B cell (primary cell): ENCODE data around the gene VWA1. TPM values are rescaled to one million over a fixed set of nuclear protein-coding genes. Genes with fewer than 3 reads are reported as not detected.
A peak's percentile ranks its signal among the peaks of the same experiment; 100 is the strongest.
"Not testable (repeated sequence)": the region's sequence is repeated elsewhere in the genome, so short reads cannot be mapped to it uniquely, and the experiment has no call there.

Source experiments
- ATAC-seq: fragments of 200-7000 bp; cut with Tn5 transposase; one replicate; pipeline ENCODE4 v1.10.0; 2021; ENCODE audit warnings: low read depth, mild to moderate bottlenecking, moderate number of reproducible peaks, moderate library complexity
- CTCF ChIA-PET: fragments of 350-600 bp; sonication (Branson Sonifier 250); formaldehyde crosslinking; loops from one replicate; lab custom pipeline; 2021; ENCODE audit warnings: antibody characterized with exemption, inconsistent platforms; lab: Charles Lee
- POLR2A ChIA-PET: fragments of 350-600 bp; sonication (Branson Sonifier 250); formaldehyde crosslinking; loops from one replicate; lab custom pipeline; 2021; ENCODE audit warnings: antibody characterized with exemption; lab: Charles Lee
- DNase-seq: peaks from one replicate; pipeline ENCODE4 v3.0.0; 2013
- H2AFZ ChIP-seq: 2 replicates; pipeline ENCODE4 v1.6.1; 2012; ENCODE audit warnings: mild to moderate bottlenecking, low read depth, low read length; ENCODE audit not compliant: insufficient read depth, poor library complexity, severe bottlenecking
- H3K27ac ChIP-seq, 2 donors: 1 replicate in 1 of 2; 2 replicates in 1 of 2; pipeline ENCODE4 v1.5.1; 2012 to 2013; ENCODE audit warnings: low read length in 2 of 2, mild to moderate bottlenecking in 2 of 2, moderate library complexity in 1 of 2
- H3K27me3 ChIP-seq, 4 experiments: fragments of 200-600 bp in 1 of 4; sonication (generic) in 1 of 4; replicated peaks in 1 of 4; 1 replicate in 2 of 4; 2 replicates in 2 of 4; pipeline versions ENCODE4 v1.6.1 to v1.7.0; 2013 to 2016; ENCODE audit warnings: low read length in 3 of 4, mild to moderate bottlenecking in 2 of 4, mixed read lengths in 1 of 4, moderate library complexity in 1 of 4; ENCODE audit not compliant: insufficient read depth in 4 of 4, control insufficient read depth in 3 of 4; ENCODE audit errors: control extremely low read depth in 1 of 4
- H3K36me3 ChIP-seq, 2 experiments: replicated peaks in 1 of 2; 1 replicate in 1 of 2; 2 replicates in 1 of 2; pipeline versions ENCODE4 v1.6.1 to v1.7.1; 2013; ENCODE audit warnings: low read length in 1 of 2; ENCODE audit not compliant: insufficient read depth in 2 of 2, control insufficient read depth in 1 of 2; ENCODE audit errors: control extremely low read depth in 1 of 2, extremely low read depth in 1 of 2
- H3K4me1 ChIP-seq, 2 donors: fragments of 200-600 bp in 1 of 2; sonication (generic) in 1 of 2; 1 replicate in 1 of 2; 2 replicates in 1 of 2; pipeline versions ENCODE4 v1.5.1 to v1.6.1; 2013 to 2017; ENCODE audit warnings: low read length in 2 of 2; ENCODE audit not compliant: control insufficient read depth in 2 of 2, insufficient read depth in 2 of 2
- H3K4me2 ChIP-seq: replicated peaks from 2 replicates; pipeline ENCODE3; 2012; ENCODE audit warnings: mild to moderate bottlenecking, low read depth, low read length; ENCODE audit not compliant: poor library complexity, severe bottlenecking
- H3K4me3 ChIP-seq, 5 experiments: fragments of 200-600 bp in 1 of 5; sonication (generic) in 1 of 5; 1 replicate in 3 of 5; 2 replicates in 2 of 5; pipeline versions ENCODE4 v1.5.1 to v1.7.0; 2011 to 2016; ENCODE audit warnings: low read length in 4 of 5, mild to moderate bottlenecking in 4 of 5, low read depth in 2 of 5, control low read depth in 1 of 5, moderate library complexity in 1 of 5; ENCODE audit not compliant: insufficient read depth in 1 of 5; ENCODE audit errors: control extremely low read depth in 1 of 5, extremely low read depth in 1 of 5
- H3K79me2 ChIP-seq: fragments of 200-600 bp; sonication (generic); one replicate; pipeline ENCODE4 v1.6.0; 2016; ENCODE audit warnings: low read length; ENCODE audit not compliant: control insufficient read depth, insufficient read depth
- H3K9ac ChIP-seq: fragments of 200-600 bp; sonication (generic); 2 replicates; pipeline ENCODE4 v1.6.1; 2017; ENCODE audit warnings: mild to moderate bottlenecking, low read length, moderate library complexity
- H3K9me3 ChIP-seq, 3 donors: one replicate each; pipeline versions ENCODE4 v1.6.1 to v1.7.1; 2013; ENCODE audit warnings: low read length in 2 of 3; ENCODE audit not compliant: control insufficient read depth in 2 of 3, insufficient read depth in 1 of 3; ENCODE audit errors: control extremely low read depth in 1 of 3
- H4K20me1 ChIP-seq: 2 replicates; pipeline ENCODE4 v1.6.0; 2012; ENCODE audit warnings: mild to moderate bottlenecking, low read length; ENCODE audit not compliant: insufficient read depth, control insufficient read depth, poor library complexity, severe bottlenecking
- H3K27ac Mint-ChIP-seq: one replicate; pipeline ENCODE4 v1.8.0; 2021; ENCODE audit warnings: mixed read lengths
- H3K27me3 Mint-ChIP-seq: one replicate; pipeline ENCODE4 v1.8.0; 2021; ENCODE audit warnings: mixed read lengths
- H3K4me1 Mint-ChIP-seq: one replicate; pipeline ENCODE4 v1.8.0; 2021; ENCODE audit warnings: mixed read lengths
- H3K4me3 Mint-ChIP-seq: one replicate; pipeline ENCODE4 v1.8.0; 2021; ENCODE audit warnings: mixed read lengths
- H3K9me3 Mint-ChIP-seq: one replicate; pipeline ENCODE4 v1.8.0; 2022; ENCODE audit warnings: mixed read lengths; ENCODE audit not compliant: insufficient read depth
- CTCF ChIP-seq: fragments of 200-600 bp; IDR thresholded peaks from one replicate; pipeline ENCODE4 v1.8.0; 2022; ENCODE audit warnings: antibody characterized with exemption, mild to moderate bottlenecking
- EZH2 ChIP-seq: IDR thresholded peaks from 2 replicates; pipeline ENCODE4 v1.6.1; 2012; ENCODE audit warnings: borderline replicate concordance, low read depth, mild to moderate bottlenecking, moderate library complexity, low read length; ENCODE audit not compliant: insufficient read depth, poor library complexity, severe bottlenecking
- whole genome bisulfite sequencing: methylation state at CpG from one replicate; pipeline ENCODE4 v1.1.5; 2013; ENCODE audit warnings: missing lambda C conversion rate; ENCODE audit not compliant: insufficient coverage; 5-methylcytosine and 5-hydroxymethylcytosine counted together
- intact Hi-C: fragments of 100-400 bp; cut with micrococcal nuclease; formaldehyde crosslinking; loops from one replicate; pipeline ENCODE4 v1.10.0; 2022
- polyA plus RNA-seq: library from polyadenylated mRNA; depleted of rRNA; stranded (reverse); fragments of >200 nt; gene quantifications from 2 replicates; pipeline ENCODE4 v1.2.3, GENCODE V29; 2012
- total RNA-seq, 2 donors: library from RNA; stranded (reverse); fragments of 120-200 nt in 1 of 2; gene quantifications; 1 replicate in 1 of 2; 2 replicates in 1 of 2; pipeline versions ENCODE4 v1.2.3 to v1.2.4, GENCODE V29; 2013 to 2022

Gene VWA1
- total and polyA plus RNA-seq, 2 donors (not counting 1 experiment from before 2014, with no cell fraction given), result 0.09 TPM; not detected in 1

GRCh38 chr1:1428174-1428573 is 7.3 kb upstream of the VWA1 start:
- peaks cover 3% of the 10 kb centered on the region for H3K4me1 Mint-ChIP-seq
- CTCF ChIA-PET, result interaction anchor here (2.3 kb wide), 1 partner anchor 13 kb away, joined by 9 read pairs; no protein-coding TSS in a partner anchor

GRCh38 chr1:1428967-1429366 is 6.5 kb upstream of the VWA1 start:
- H3K79me2 ChIP-seq, ATAC-seq, POLR2A ChIA-PET, H3K4me3 ChIP-seq, H3K9me3 Mint-ChIP-seq, H3K27ac ChIP-seq, H4K20me1 ChIP-seq, H3K9ac ChIP-seq, intact Hi-C loops, H3K4me3 Mint-ChIP-seq, DNase-seq, H3K4me2 ChIP-seq, H3K4me1 Mint-ChIP-seq, H3K27ac Mint-ChIP-seq, H2AFZ ChIP-seq, H3K36me3 ChIP-seq: not testable (repeated sequence)
- Histone ChIP-seq H3K9me3 (peaks cover 0 to 12% (median 0%) of the 10 kb centered on the region in 3 donors), H3K27me3 (peaks cover 0 to 42% (median 9%) of the 10 kb centered on the region in 4 experiments), H3K4me1 (peaks cover 8 to 13% of the 10 kb centered on the region in 2 donors)
- peaks cover 32% of the 10 kb centered on the region for H3K27me3 Mint-ChIP-seq
- 100% methylated on average over 2 of the region's 6 CpGs for WGBS
- CTCF ChIA-PET, result interaction anchor here (2.3 kb wide), 1 partner anchor 12 kb away, joined by 9 read pairs; no protein-coding TSS in a partner anchor

More at GRCh38 chr1:1428174-1428573, 7.3 kb upstream of the VWA1 start:
- no peak overlapping the region for H3K27ac Mint-ChIP-seq
- H3K79me2 ChIP-seq, result no peaks in the 10 kb centered on the region
- H3K27ac ChIP-seq, result no peak overlapping the region
- H3K27me3 ChIP-seq, result peaks cover 0 to 35% (median 5%) of the 10 kb centered on the region in 4 experiments
- TF ChIP-seq CTCF (no peak), EZH2 (no peak)
- 80% methylated on average over 19 of the region's 19 CpGs for WGBS
- H3K4me3 ChIP-seq, result no peak overlapping the region
- H3K9me3 ChIP-seq, result peaks cover 0 to 6% (median 0%) of the 10 kb centered on the region in 3 donors
- intact Hi-C loops, result no loop called here
- POLR2A ChIA-PET, result no interaction called here
- no peak for ATAC-seq
- no peak overlapping the region for H3K9ac ChIP-seq
- H2AFZ ChIP-seq, result no peak overlapping the region
- peaks cover 30% of the 10 kb centered on the region for H3K27me3 Mint-ChIP-seq
- DNase-seq, result peak; percentile 11
- H4K20me1 ChIP-seq, result no peaks in the 10 kb centered on the region
- peak overlapping the region; percentile 47 for H3K4me3 Mint-ChIP-seq
- H3K36me3 ChIP-seq, result no peaks in the 10 kb centered on the region
- no peak overlapping the region for H3K4me2 ChIP-seq
- H3K9me3 Mint-ChIP-seq, result no peaks in the 10 kb centered on the region
- peaks cover 0 to 5% of the 10 kb centered on the region in 2 donors for H3K4me1 ChIP-seq
